Ovary (tissue), 9 donors: Measurements from ENCODE around the gene DGCR6L. TPM values are rescaled to one million over a fixed set of nuclear protein-coding genes. Genes with fewer than 3 reads are reported as not detected.
"Not testable (repeated sequence)": the region's sequence is repeated elsewhere in the genome, so short reads cannot be mapped to it uniquely, and the experiment has no call there.

Source experiments
- DNase-seq, 5 donors: peaks; one replicate each; pipeline ENCODE4 v3.0.0-alpha.2; 2019 to 2020
- H3K27ac ChIP-seq, 2 donors: fragments of 200-600 bp; one replicate each; pipeline versions ENCODE4 v1.5.1 to v1.8.0; 2019 to 2022
- H3K27me3 ChIP-seq: fragments of 200-600 bp; one replicate; pipeline ENCODE4 v1.8.0; 2022
- H3K36me3 ChIP-seq: fragments of 200-600 bp; sonication (generic); one replicate; pipeline ENCODE4 v1.5.1; 2019
- H3K4me1 ChIP-seq: one replicate; pipeline ENCODE4 v1.8.1; 2013; ENCODE audit warnings: mild to moderate bottlenecking, moderate library complexity; ENCODE audit not compliant: insufficient read depth
- H3K4me3 ChIP-seq: fragments of 200-600 bp; sonication (generic); one replicate; pipeline ENCODE4 v1.5.1; 2017
- H3K9me3 ChIP-seq, 2 donors: fragments of 200-600 bp in 1 of 2; sonication (generic) in 1 of 2; one replicate each; pipeline versions ENCODE4 v1.5.1 to v1.8.1; 2013 to 2019; ENCODE audit warnings: mild to moderate bottlenecking in 1 of 2, moderate library complexity in 1 of 2
- EP300 ChIP-seq: sonication (generic); formaldehyde crosslinking; IDR thresholded peaks from one replicate; pipeline ENCODE4 v1.6.1; 2017; ENCODE audit warnings: antibody characterized with exemption
- POLR2A ChIP-seq: fragments of 450-650 bp; IDR thresholded peaks from one replicate; pipeline ENCODE4 v1.6.1; 2017; ENCODE audit warnings: antibody characterized with exemption, mild to moderate bottlenecking, moderate library complexity
- whole genome bisulfite sequencing, 3 donors: extraction: QIAGEN DNeasy Blood & Tissue Kit in 1 of 3; methylation state at CpG; one replicate each; pipeline versions ENCODE4 v1.1.5 to v1.1.7; 2013 to 2017; 5-methylcytosine and 5-hydroxymethylcytosine counted together
- intact Hi-C, 4 donors: fragments of 100-400 bp; cut with DNase I; formaldehyde crosslinking; loops; one replicate each; pipeline versions ENCODE4 v1.11.0 to v1.15.1; 2022 to 2023
- polyA plus RNA-seq, 2 donors: library from polyadenylated mRNA; stranded (reverse); fragments of 200-250 nt in 1 of 2; fragments of 350-450 nt in 1 of 2; fragmentation: Illumina TruSeq in 1 of 2; extraction: RNeasy Lipid Tissue Mini Kit (QIAGEN cat#74804) in 1 of 2; gene quantifications; one replicate each; pipeline ENCODE4 v1.2.3, GENCODE V29; 2013 to 2014
- total RNA-seq, 7 donors: library from RNA; depleted of rRNA in 2 of 7; stranded (reverse); fragments of >200 nt in 2 of 7; fragmentation: NEBNext Ultra II Directional in 3 of 7; extraction: Animal tissue kit (Norgen Biotek cat#: 25700) in 3 of 7; gene quantifications; one replicate each; pipeline versions ENCODE4 v1.1.0 to v1.2.4, GENCODE V29; 2016 to 2023
- TF ChIP-seq, protein P1 (sequence below), 3 donors: fragments of 450-650 bp in 2 of 3; fragments of 200-600 bp in 1 of 3; IDR thresholded peaks; one replicate each; pipeline versions ENCODE4 v1.5.1 to v1.8.0; 2016 to 2022; ENCODE audit warnings: antibody characterized with exemption in 3 of 3, mild to moderate bottlenecking in 1 of 3
- donor health status: DM: no; HTN: no; CAD: no; lungs with moderate emphysema.
- donor health status: DM: no; HTN: no; CAD: no.
- donor health status: Bipolar disorder and iron deficiency.
- donor health status: DM: yes; HTN: yes; CAD: no.
- donor health status: DM: no; HTN: no; CAD: no.
- donor health status: DM: yes; HTN: yes; CAD: no.

The DGCR6L gene
- total and polyA plus RNA-seq, 9 donors, result 1.9 to 69.5 (median 40.8) TPM

DNA sequence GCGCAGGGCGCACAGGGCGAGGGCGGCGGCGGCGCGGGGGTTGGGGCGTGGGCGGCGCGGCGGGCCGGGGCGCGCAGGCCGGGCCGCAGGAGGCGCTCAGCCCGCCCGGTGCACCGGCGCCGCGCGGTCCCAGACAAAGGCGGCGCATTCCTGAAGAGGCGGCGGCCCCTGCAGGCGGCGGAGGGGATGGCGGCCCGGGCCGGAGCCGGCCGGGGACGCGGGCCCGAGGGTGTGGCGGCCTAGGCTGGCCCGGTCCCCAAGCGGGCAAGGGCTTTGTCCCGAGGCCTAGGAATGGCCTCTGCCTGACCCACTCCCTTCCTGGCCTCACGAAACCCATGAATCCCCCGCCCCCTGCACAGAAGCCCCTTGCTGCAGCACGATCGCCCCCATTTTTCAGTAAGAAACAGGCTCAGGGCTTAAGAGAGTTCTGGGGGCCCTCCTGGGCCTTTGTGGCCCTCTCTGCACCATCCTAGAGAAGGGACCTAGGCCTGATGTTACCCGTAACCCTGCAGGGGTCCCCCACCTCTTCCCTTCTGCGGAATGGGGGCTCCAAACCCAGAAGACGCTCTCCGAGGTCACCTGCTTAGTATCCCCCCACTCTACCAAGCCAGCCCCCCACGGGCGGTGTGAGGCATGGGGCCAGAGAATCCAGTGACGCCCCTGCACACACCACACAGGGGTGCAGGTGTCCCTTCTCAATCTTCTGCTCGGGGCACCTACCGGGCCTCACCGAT is 51.4 kb downstream of the DGCR6L start, which contains the start of gene RTN4R:
RTN4R (minus strand) TSS at position 40 of the 734 bp plus-strand sequence. CDS start 226 bp downstream, outside the sequence.
- 14 to 27% (median 23%) methylated on average over 28 to 58 of the region's 58 CpGs for WGBS, 3 donors
- Histone ChIP-seq H3K27ac (peak within 1 kb of the TSS in 1 of 2 donors; percentile 51), H3K4me1 (peaks cover 5% of the 10 kb centered on the region), H3K36me3 (no peaks in the 10 kb centered on the region), H3K27me3 (no peaks in the 10 kb centered on the region), H3K9me3 (no peaks in the 10 kb centered on the region), H3K4me3 (peak within 1 kb of the TSS; percentile 38)
- intact Hi-C loops, result loop anchor here in 3 of 4 donors (2.0 to 5.0 kb wide), 2 partner anchors 111 to 112 kb away; no protein-coding TSS in a partner anchor
- peak in 4 of 5 donors; percentile 58 to 81 (median 73) for DNase-seq
- TF ChIP-seq, protein P1, sequence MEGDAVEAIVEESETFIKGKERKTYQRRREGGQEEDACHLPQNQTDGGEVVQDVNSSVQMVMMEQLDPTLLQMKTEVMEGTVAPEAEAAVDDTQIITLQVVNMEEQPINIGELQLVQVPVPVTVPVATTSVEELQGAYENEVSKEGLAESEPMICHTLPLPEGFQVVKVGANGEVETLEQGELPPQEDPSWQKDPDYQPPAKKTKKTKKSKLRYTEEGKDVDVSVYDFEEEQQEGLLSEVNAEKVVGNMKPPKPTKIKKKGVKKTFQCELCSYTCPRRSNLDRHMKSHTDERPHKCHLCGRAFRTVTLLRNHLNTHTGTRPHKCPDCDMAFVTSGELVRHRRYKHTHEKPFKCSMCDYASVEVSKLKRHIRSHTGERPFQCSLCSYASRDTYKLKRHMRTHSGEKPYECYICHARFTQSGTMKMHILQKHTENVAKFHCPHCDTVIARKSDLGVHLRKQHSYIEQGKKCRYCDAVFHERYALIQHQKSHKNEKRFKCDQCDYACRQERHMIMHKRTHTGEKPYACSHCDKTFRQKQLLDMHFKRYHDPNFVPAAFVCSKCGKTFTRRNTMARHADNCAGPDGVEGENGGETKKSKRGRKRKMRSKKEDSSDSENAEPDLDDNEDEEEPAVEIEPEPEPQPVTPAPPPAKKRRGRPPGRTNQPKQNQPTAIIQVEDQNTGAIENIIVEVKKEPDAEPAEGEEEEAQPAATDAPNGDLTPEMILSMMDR (IDR thresholded peaks at IDR 0.05), result peak; percentile 54 to 90 (median 71)
- TF ChIP-seq POLR2A, result no peak
- no peak for TF ChIP-seq EP300

DNA sequence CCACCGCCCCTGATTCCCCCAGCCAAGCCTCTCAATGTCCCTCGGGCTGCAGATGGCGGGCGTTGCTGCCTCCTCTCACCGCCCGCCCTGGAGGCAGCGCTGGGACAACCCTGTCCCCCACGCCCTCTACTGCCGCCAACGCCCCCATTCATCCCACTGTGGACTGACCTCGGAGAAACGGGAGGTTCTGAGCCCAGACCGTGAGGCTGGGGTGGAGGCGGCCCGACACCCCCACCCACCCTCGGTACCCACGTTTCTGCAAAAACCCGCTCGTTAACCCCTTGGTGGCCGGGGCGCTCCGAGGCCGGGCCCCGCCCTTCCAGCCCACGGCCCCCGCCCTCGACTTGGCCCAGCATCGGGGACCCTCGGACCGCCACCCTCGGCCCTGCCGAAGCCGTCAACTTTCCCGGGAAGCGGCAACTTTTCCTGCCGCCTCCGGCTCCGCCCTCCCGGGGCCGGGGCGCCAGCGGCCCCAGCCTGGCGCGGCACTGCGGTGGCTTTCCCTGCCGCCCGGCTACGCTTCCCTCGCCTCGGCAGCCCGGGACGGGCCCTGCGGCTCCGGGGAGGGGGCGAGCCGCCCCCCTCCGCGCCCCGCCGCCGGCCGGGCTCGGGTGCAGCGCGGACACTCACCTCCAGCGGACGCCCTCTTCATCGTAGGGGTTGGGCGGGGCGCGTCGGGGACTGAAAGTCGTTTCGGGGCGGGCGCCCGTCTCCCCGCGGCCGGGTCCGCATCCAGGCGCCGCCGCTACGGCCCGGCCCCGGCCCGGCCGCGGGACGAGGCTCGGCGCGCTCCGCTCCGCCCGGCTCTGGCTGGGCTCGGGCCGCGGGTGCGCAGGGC is 52.2 kb downstream of the DGCR6L start:
- intact Hi-C loops, result loop anchor here in 3 of 4 donors (2.0 to 5.0 kb wide), 2 partner anchors 110 to 111 kb away; no protein-coding TSS in a partner anchor
- Histone ChIP-seq H3K9me3 (no peaks in the 10 kb centered on the region), H3K36me3 (no peaks in the 10 kb centered on the region), H3K27me3 (no peaks in the 10 kb centered on the region), H3K27ac (peak overlapping the region in 1 of 2 donors; percentile 51), H3K4me3 (peak overlapping the region; percentile 38), H3K4me1 (peaks cover 5% of the 10 kb centered on the region)
- peak in 1 of 5 donors; percentile 56 for DNase-seq
- TF ChIP-seq, protein P1 (IDR thresholded peaks at IDR 0.05), result no peak
- TF ChIP-seq EP300 (no peak), POLR2A (no peak)
- WGBS, 3 donors, result 1 to 2% (median 2%) methylated on average over 44 to 101 of the region's 101 CpGs

DNA sequence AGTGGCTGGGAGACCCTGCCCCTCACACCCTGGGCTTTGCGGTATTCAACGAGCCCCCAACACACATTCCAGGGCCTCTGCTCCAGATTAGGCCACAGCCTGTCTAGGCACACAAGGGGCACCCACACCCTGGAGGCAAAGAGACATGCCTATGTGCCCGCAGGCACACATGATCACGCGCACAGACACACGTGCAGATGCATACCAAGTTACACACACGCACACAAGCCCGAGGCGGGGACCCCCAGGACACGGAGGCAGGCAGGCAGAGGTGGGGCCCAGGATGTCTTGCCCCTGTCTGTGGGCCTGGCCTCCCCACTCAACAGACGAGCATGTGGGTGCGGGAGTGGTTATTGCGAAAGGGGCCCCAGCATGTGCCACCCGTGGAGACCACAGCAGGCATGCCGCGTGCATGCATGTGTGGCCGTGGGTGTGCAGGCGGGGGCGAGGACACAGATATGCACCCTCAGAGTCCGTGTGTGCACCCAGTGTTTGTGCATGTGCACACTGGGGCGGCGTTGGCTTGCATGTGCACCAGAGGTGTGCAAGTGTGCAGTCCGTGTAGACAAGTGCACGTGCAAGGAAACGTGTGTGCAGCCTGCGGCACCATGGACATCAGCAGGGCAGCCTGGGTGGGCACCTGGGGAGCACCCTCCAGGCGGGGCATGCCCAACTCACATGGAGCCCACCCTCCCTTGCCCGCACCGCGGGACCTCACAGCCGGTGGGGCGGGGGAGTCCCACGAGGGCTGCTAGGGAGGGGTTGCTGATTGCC is 53.0 kb downstream of the DGCR6L start:
- H3K27ac ChIP-seq, H3K27me3 ChIP-seq, H3K36me3 ChIP-seq, H3K4me3 ChIP-seq, H3K9me3 ChIP-seq, H3K4me1 ChIP-seq, DNase-seq: not testable (repeated sequence)
- intact Hi-C loops, result loop anchor here in 2 of 4 donors (5.0 kb wide), 1 partner anchor 110 kb away; no protein-coding TSS in a partner anchor
- 64 to 82% (median 70%) methylated on average over 28 to 33 of the region's 33 CpGs for WGBS, 3 donors

DNA sequence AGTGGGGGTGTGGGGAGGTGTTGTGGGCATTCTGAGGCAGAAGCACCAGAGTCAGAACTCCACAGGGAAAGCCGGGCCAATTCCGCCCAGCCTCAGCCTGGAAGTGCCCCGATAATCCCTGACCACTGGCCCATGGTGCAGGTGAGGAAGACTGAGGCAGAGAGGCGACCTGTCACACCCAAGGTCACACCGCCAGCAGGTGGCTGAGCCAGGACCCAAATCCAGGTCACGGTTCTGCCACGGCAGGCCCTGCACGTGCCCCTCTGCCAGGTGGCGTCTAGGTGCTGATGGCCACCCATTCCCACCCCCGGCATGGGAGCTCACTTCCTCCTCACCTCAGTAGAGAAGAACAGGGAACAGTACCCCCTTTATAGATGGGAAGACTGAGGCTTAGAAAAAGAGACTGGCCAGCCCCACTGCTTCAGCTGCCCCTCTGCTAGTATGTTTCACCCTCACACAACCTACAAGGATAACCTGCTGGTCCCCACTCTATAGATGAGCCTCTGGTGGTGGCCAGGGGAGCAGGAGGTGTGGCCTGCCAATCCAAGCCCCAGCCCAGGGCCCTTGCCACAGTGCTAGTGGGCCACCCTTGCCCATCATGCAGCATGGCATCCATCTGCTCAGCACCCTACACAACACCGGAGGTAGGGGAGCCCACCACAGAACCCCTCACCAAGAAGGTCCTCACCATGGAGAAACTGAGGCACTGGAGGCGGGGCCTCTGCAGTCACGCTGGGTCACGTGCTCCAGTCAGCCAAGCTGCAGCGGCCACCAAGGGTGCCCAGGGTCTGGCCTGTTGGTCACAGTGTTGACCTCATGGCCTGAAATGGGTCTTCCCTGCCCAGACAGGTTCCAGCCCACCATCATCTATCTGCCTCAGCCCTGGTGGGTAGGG is 53.8 kb downstream of the DGCR6L start:
- not testable (repeated sequence) for H3K4me3 ChIP-seq, DNase-seq, H3K36me3 ChIP-seq, H3K27ac ChIP-seq, H3K9me3 ChIP-seq, H3K4me1 ChIP-seq, H3K27me3 ChIP-seq
- WGBS, 3 donors, result 95 to 97% (median 95%) methylated on average over 13 to 15 of the region's 15 CpGs
- intact Hi-C loops, result loop anchor here in 2 of 4 donors (1.0 to 5.0 kb wide), 2 partner anchors 16 to 109 kb away; no protein-coding TSS in a partner anchor
